DMS53 treated with DMSO at 0.1 percent for 48 hours (cell line): ENCODE data around the gene METTL16.

Experiments used
- DNase-seq: peaks from one replicate; lab custom pipeline; 2025; ENCODE audit not compliant: unreplicated experiment; lab: John Stamatoyannopoulos, UW

Gene METTL16

GRCh38 chr17:2416010-2416734 is 95.5 kb downstream of the METTL16 start:
- peak; percentile 57 for DNase-seq

- DNase-seq: no peak
Observed at GRCh38 chr17:2415081-2415480, 96.6 kb downstream of the METTL16 start.

- no peak for DNase-seq
Observed at GRCh38 chr17:2414446-2415064, 97.1 kb downstream of the METTL16 start.

- no peak for DNase-seq
Observed at GRCh38 chr17:2412561-2413021, 99.1 kb downstream of the METTL16 start.

GRCh38 chr17:2410951-2411350 is 100.7 kb downstream of the METTL16 start:
- no peak for DNase-seq

GRCh38 chr17:2406903-2407790 is 104.5 kb downstream of the METTL16 start:
- no peak for DNase-seq

GRCh38 chr17:2406271-2406902 is 105.3 kb downstream of the METTL16 start:
- no peak for DNase-seq

- DNase-seq: no peak
Observed at GRCh38 chr17:2405247-2405926, 106.3 kb downstream of the METTL16 start.

- DNase-seq: no peak
Observed at GRCh38 chr17:2403044-2403443, 108.6 kb downstream of the METTL16 start.

GRCh38 chr17:2402544-2402943 is 109.1 kb downstream of the METTL16 start:
- DNase-seq: no peak

- peak; percentile 91 for DNase-seq
Observed at GRCh38 chr17:2401426-2402221, 110.1 kb downstream of the METTL16 start.

- peak; percentile 81 for DNase-seq
Observed at GRCh38 chr17:2400877-2401425, 110.7 kb downstream of the METTL16 start, which contains the start of gene MNT. Gene MNT, minus strand, starts transcription at chr17:2401060. Its CDS starts 348 bp downstream, at chr17:2400712.

- DNase-seq: peak; percentile 31
Observed at GRCh38 chr17:2400474-2400866, 111.2 kb downstream of the METTL16 start.

- DNase-seq: peak; percentile 86
Observed at GRCh38 chr17:2399572-2400473, 111.9 kb downstream of the METTL16 start.

GRCh38 chr17:2398655-2399571 is 112.8 kb downstream of the METTL16 start:
- DNase-seq: peak; percentile 37

GRCh38 chr17:2398182-2398581 is 113.5 kb downstream of the METTL16 start:
- DNase-seq: no peak
